IMR-90 (cell line): ENCODE data around the gene FAM162A. TPM values are rescaled to one million over a fixed set of nuclear protein-coding genes. Genes with fewer than 3 reads are reported as not detected.

ENCODE experiments used
- ATAC-seq: fragments of 200-7000 bp; cut with Tn5 transposase; 2 replicates; pipeline ENCODE4 v1.9.1; 2020; ENCODE audit warnings: low read depth, mild to moderate bottlenecking, moderate library complexity
- BruUV-seq: library from RNA; stranded (reverse); fragments of 400-500 nt; replicated peaks from 2 replicates; lab custom pipeline; 2021; lab: Mats Ljungman, UMichigan
- CTCF ChIA-PET: fragments of 300-600 bp; formaldehyde crosslinking; extraction: SDS; loops from one replicate; lab custom pipeline; 2021; ENCODE audit warnings: antibody characterized with exemption; lab: Yijun Ruan, JAX
- POLR2A ChIA-PET: fragments of 300-600 bp; sonication (Branson Sonifier 250); formaldehyde crosslinking; loops from one replicate; lab custom pipeline; 2022; ENCODE audit warnings: antibody characterized with exemption; ENCODE audit not compliant: unreplicated experiment; lab: Charles Lee
- DNase-seq: peaks from one replicate; pipeline ENCODE4 v3.0.0; 2013
- H2AFZ ChIP-seq: replicated peaks from 2 replicates; pipeline ENCODE3; 2013; ENCODE audit warnings: low read length, mild to moderate bottlenecking; ENCODE audit not compliant: poor library complexity
- H2AK5ac ChIP-seq: 2 replicates; pipeline ENCODE4 v1.6.1; 2013; ENCODE audit warnings: low read depth, low read length, inconsistent platforms
- H2AK9ac ChIP-seq: replicated peaks from 2 replicates; pipeline ENCODE3; 2013; ENCODE audit warnings: mild to moderate bottlenecking, low read depth, low read length, moderate library complexity; ENCODE audit not compliant: poor library complexity
- H2BK120ac ChIP-seq: 2 replicates; pipeline ENCODE4 v1.6.1; 2013; ENCODE audit warnings: low read depth, low read length, inconsistent platforms
- H2BK15ac ChIP-seq: 3 replicates; pipeline ENCODE4 v1.6.1; 2013; ENCODE audit warnings: low read depth, low read length, inconsistent platforms
- H2BK20ac ChIP-seq: 2 replicates; pipeline ENCODE4 v1.6.1; 2013; ENCODE audit warnings: low read depth, mild to moderate bottlenecking, inconsistent platforms, low read length, moderate library complexity
- H2BK5ac ChIP-seq: 2 replicates; pipeline ENCODE4 v1.6.1; 2013; ENCODE audit warnings: mild to moderate bottlenecking, low read depth, low read length, inconsistent platforms; ENCODE audit not compliant: poor library complexity, severe bottlenecking
- H3K14ac ChIP-seq: replicated peaks from 2 replicates; pipeline ENCODE4 v1.6.1; 2013; ENCODE audit warnings: low read depth, low read length, inconsistent platforms
- H3K18ac ChIP-seq: 2 replicates; pipeline ENCODE4 v1.6.1; 2013; ENCODE audit warnings: low read depth, low read length, control low read depth
- H3K23ac ChIP-seq: 2 replicates; pipeline ENCODE4 v1.6.1; 2013; ENCODE audit warnings: low read depth, low read length, inconsistent platforms
- H3K27ac ChIP-seq: 2 replicates; pipeline ENCODE4 v1.5.1; 2013; ENCODE audit warnings: mild to moderate bottlenecking, control low read depth, low read length; ENCODE audit not compliant: insufficient read depth
- H3K27me3 ChIP-seq: 2 replicates; pipeline ENCODE4 v1.6.1; 2013; ENCODE audit warnings: low read length; ENCODE audit not compliant: control insufficient read depth, insufficient read depth
- H3K36me3 ChIP-seq: 2 replicates; pipeline ENCODE4 v1.6.1; 2013; ENCODE audit warnings: low read length, mixed read lengths; ENCODE audit not compliant: control insufficient read depth, insufficient read depth
- H3K4ac ChIP-seq: 2 replicates; pipeline ENCODE4 v1.6.1; 2013; ENCODE audit warnings: low read depth, low read length, inconsistent platforms
- H3K4me1 ChIP-seq: 2 replicates; pipeline ENCODE4 v1.6.1; 2013; ENCODE audit warnings: low read length, mixed read lengths; ENCODE audit not compliant: control insufficient read depth, insufficient read depth
- H3K4me2 ChIP-seq: 2 replicates; pipeline ENCODE4 v1.6.1; 2013; ENCODE audit warnings: low read depth, mild to moderate bottlenecking, control low read depth, low read length, moderate library complexity
- H3K4me3 ChIP-seq: 2 replicates; pipeline ENCODE4 v1.5.1; 2013; ENCODE audit warnings: low read depth, mild to moderate bottlenecking, control low read depth, low read length, moderate library complexity; ENCODE audit not compliant: insufficient read depth
- H3K56ac ChIP-seq: 2 replicates; pipeline ENCODE4 v1.6.1; 2013; ENCODE audit warnings: low read length, inconsistent platforms; ENCODE audit not compliant: insufficient read depth; ENCODE audit errors: extremely low read depth
- H3K79me1 ChIP-seq, 2 experiments: 2 replicates each; pipeline ENCODE4 v1.6.1; 2013; ENCODE audit warnings: low read length in 2 of 2, inconsistent platforms in 1 of 2, low read depth in 1 of 2
- H3K9ac ChIP-seq: 2 replicates; pipeline ENCODE4 v1.6.1; 2013; ENCODE audit warnings: low read depth, low read length, control low read depth
- H3K9me1 ChIP-seq: 2 replicates; pipeline ENCODE4 v1.6.1; 2013; ENCODE audit warnings: low read length, inconsistent platforms; ENCODE audit not compliant: insufficient read depth
- H3K9me3 ChIP-seq: 2 replicates; pipeline ENCODE4 v1.6.1; 2013; ENCODE audit warnings: low read length; ENCODE audit not compliant: control insufficient read depth, insufficient read depth
- H4K20me1 ChIP-seq: 2 replicates; pipeline ENCODE4 v1.6.1; 2013; ENCODE audit warnings: low read length, inconsistent platforms; ENCODE audit not compliant: insufficient read depth
- H4K5ac ChIP-seq: 2 replicates; pipeline ENCODE4 v1.6.1; 2013; ENCODE audit warnings: mild to moderate bottlenecking, low read depth, low read length, control low read depth
- H4K8ac ChIP-seq, 2 experiments: 2 replicates each; pipeline ENCODE4 v1.6.1; 2013; ENCODE audit warnings: low read depth in 2 of 2, low read length in 2 of 2, control low read depth in 1 of 2, inconsistent platforms in 1 of 2
- H4K91ac ChIP-seq: 2 replicates; pipeline ENCODE4 v1.6.1; 2013; ENCODE audit warnings: low read depth, low read length, inconsistent platforms; ENCODE audit not compliant: insufficient read depth
- BHLHE40 ChIP-seq: fragments of 150-350 bp; IDR thresholded peaks from 2 replicates; pipeline ENCODE4 v1.6.1; 2016; ENCODE audit warnings: mild to moderate bottlenecking, low read depth, low read length
- CEBPB ChIP-seq: IDR thresholded peaks from 2 replicates; pipeline ENCODE4 v1.6.1; 2012; ENCODE audit warnings: low read depth, low read length, improper control_type of control experiment
- CHD1 ChIP-seq: IDR thresholded peaks from 2 replicates; pipeline ENCODE4 v1.6.1; 2012; ENCODE audit warnings: low read depth, low read length, improper control_type of control experiment
- FOS ChIP-seq: fragments of 150-350 bp; IDR thresholded peaks from 2 replicates; pipeline ENCODE4 v1.6.1; 2016; ENCODE audit warnings: low read depth, low read length
- MAFK ChIP-seq: IDR thresholded peaks from 2 replicates; pipeline ENCODE4 v1.6.1; 2012; ENCODE audit warnings: low read depth, low read length, improper control_type of control experiment
- MAZ ChIP-seq: IDR thresholded peaks from 2 replicates; pipeline ENCODE4 v1.6.1; 2012; ENCODE audit warnings: low read depth, mild to moderate bottlenecking, low read length, improper control_type of control experiment, moderate library complexity, borderline replicate concordance
- MXI1 ChIP-seq: IDR thresholded peaks from 2 replicates; pipeline ENCODE4 v1.6.1; 2012; ENCODE audit warnings: low read depth, mild to moderate bottlenecking, low read length, moderate library complexity, borderline replicate concordance
- NFE2L2 ChIP-seq: fragments of 150-350 bp; IDR thresholded peaks from 2 replicates; pipeline ENCODE4 v1.6.1; 2016; ENCODE audit warnings: low read depth, mild to moderate bottlenecking, low read length
- POLR2A ChIP-seq: IDR thresholded peaks from 2 replicates; pipeline ENCODE4 v1.6.1; 2012; ENCODE audit warnings: mild to moderate bottlenecking, low read depth, low read length
- RAD21 ChIP-seq: IDR thresholded peaks from 2 replicates; pipeline ENCODE4 v1.6.1; 2012; ENCODE audit warnings: low read length, improper control_type of control experiment
- RCOR1 ChIP-seq: IDR thresholded peaks from 2 replicates; pipeline ENCODE4 v1.6.1; 2012; ENCODE audit warnings: mild to moderate bottlenecking, low read length, improper control_type of control experiment; ENCODE audit not compliant: insufficient replicate concordance
- RFX5 ChIP-seq: IDR thresholded peaks from 2 replicates; pipeline ENCODE4 v1.8.0; 2012; ENCODE audit warnings: low read depth, mild to moderate bottlenecking, low read length, moderate library complexity
- SMC3 ChIP-seq: fragments of 150-350 bp; IDR thresholded peaks from 2 replicates; pipeline ENCODE4 v1.6.1; 2016; ENCODE audit warnings: low read depth, mild to moderate bottlenecking, antibody characterized with exemption, low read length, moderate library complexity
- WGBS, 2 experiments: methylation state at CpG; one replicate each; pipeline versions ENCODE4 v1.1.5 to v1.1.7; 2013; ENCODE audit warnings: missing lambda C conversion rate in 2 of 2; ENCODE audit not compliant: insufficient read length in 1 of 2; ENCODE audit errors: extremely low coverage in 2 of 2; 5-methylcytosine and 5-hydroxymethylcytosine counted together
- dilution Hi-C: fragments of 300-500 bp; cut with HindIII; formaldehyde crosslinking; loops from one replicate; pipeline ENCODE4 v1.14.3; 2018; ENCODE audit warnings: low sequenced_read_pairs; ENCODE audit not compliant: unreplicated experiment
- in situ Hi-C: fragments of 300-500 bp; cut with MboI; formaldehyde crosslinking; loops from 3 replicates; pipeline ENCODE4 v1.14.3; 2019; ENCODE audit warnings: low sequenced_read_pairs, inconsistent platforms, mixed read lengths
- intact Hi-C: fragments of 100-400 bp; cut with micrococcal nuclease; formaldehyde crosslinking; loops from 2 replicates; pipeline ENCODE4 v1.10.0; 2022
- polyA plus RNA-seq, 3 experiments: library from polyadenylated mRNA; depleted of rRNA; stranded (reverse); fragments of >200 nt; gene quantifications; 2 replicates each; pipeline ENCODE4 v1.2.3, GENCODE V29; 2012; ENCODE audit warnings: low replicate concordance in 1 of 3
- total RNA-seq: library from RNA; depleted of rRNA; stranded (reverse); fragments of >200 nt; gene quantifications from 2 replicates; pipeline ENCODE4 v1.2.3, GENCODE V29; 2012
- TF ChIP-seq, protein P1 (sequence below): fragments of 150-350 bp; IDR thresholded peaks from 2 replicates; pipeline ENCODE4 v1.6.1; 2016; ENCODE audit warnings: low read depth, mild to moderate bottlenecking, low read length, moderate library complexity, borderline replicate concordance
- TF ChIP-seq, protein P2 (sequence below): conservative IDR thresholded peaks from 2 replicates; pipeline ENCODE4 v1.5.1; 2012; ENCODE audit warnings: mild to moderate bottlenecking, low read depth, low read length, improper control_type of control experiment
- TF ChIP-seq, protein P3 (sequence below): fragments of 150-350 bp; IDR thresholded peaks from 2 replicates; pipeline ENCODE4 v1.6.1; 2017; ENCODE audit warnings: mild to moderate bottlenecking, antibody characterized with exemption, low read length, low read depth

FAM162A gene
- total and polyA plus RNA-seq, 2 of the 4 experiments (the other 2 are of a cell fraction) = 33.9 to 66.8 TPM

DNA sequence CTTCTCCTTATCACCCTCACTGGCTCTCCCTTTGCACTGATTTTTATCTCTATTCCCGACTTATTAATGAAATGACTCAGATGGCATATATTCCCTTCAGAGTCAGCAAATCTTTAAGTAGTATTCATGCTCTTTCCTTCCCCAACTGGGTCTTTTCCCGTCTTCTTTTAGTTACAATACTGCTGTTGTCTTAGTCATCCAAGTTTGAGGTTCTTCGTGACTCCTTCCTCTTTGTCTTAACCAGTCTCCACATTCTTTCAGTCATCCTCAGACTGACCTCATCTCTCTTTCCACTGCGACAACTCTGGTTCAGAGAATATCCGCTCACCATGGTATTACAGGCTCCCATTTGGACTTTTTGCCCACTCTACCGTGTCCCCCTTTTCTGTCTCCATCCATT is 19.5 kb downstream of the FAM162A start:
- in situ Hi-C loops (no loop called here), intact Hi-C loops (no loop called here), dilution Hi-C loops (no loop called here)
- no peak overlapping the region for H2BK20ac ChIP-seq
- no TSS peak for BruUV-seq
- H3K23ac ChIP-seq = no peak overlapping the region
- H4K8ac ChIP-seq = no peak overlapping the region
- peaks cover 11% of the 10 kb centered on the region for H3K36me3 ChIP-seq
- H3K9me3 ChIP-seq = no peaks in the 10 kb centered on the region
- DNase-seq = peak; percentile 61
- H3K79me1 ChIP-seq = peaks cover 0 to 3% of the 10 kb centered on the region in 2 experiments; a peak in 1 of 4 replicates
- H3K4ac ChIP-seq = no peak overlapping the region
- no peak overlapping the region for H3K14ac ChIP-seq
- H3K9ac ChIP-seq = no peak overlapping the region
- no peak overlapping the region for H2BK5ac ChIP-seq
- H2BK120ac ChIP-seq = no peak overlapping the region
- no peak overlapping the region for H2AK5ac ChIP-seq
- no peaks in the 10 kb centered on the region for H3K27me3 ChIP-seq
- no peak overlapping the region for H2AK9ac ChIP-seq
- no peaks in the 10 kb centered on the region for H4K20me1 ChIP-seq
- no peaks in the 10 kb centered on the region for H3K9me1 ChIP-seq
- no peak overlapping the region for H3K4me2 ChIP-seq
- ChIA-PET CTCF (no interaction called here), POLR2A (no interaction called here)
- no peak overlapping the region for H3K56ac ChIP-seq
- no peak overlapping the region for H3K27ac ChIP-seq
- H2AFZ ChIP-seq = no peak overlapping the region
- no peak overlapping the region for H3K4me3 ChIP-seq
- H4K5ac ChIP-seq = no peak overlapping the region
- H3K18ac ChIP-seq = no peak overlapping the region
- TF ChIP-seq MAFK (no peak), CHD1 (no peak), FOS (no peak), CEBPB (no peak), RFX5 (no peak), RCOR1 (no peak), RAD21 (no peak), POLR2A (no peak), NFE2L2 (no peak), SMC3 (no peak), MAZ (no peak), BHLHE40 (no peak), MXI1 (no peak)
- TF ChIP-seq, protein P1, sequence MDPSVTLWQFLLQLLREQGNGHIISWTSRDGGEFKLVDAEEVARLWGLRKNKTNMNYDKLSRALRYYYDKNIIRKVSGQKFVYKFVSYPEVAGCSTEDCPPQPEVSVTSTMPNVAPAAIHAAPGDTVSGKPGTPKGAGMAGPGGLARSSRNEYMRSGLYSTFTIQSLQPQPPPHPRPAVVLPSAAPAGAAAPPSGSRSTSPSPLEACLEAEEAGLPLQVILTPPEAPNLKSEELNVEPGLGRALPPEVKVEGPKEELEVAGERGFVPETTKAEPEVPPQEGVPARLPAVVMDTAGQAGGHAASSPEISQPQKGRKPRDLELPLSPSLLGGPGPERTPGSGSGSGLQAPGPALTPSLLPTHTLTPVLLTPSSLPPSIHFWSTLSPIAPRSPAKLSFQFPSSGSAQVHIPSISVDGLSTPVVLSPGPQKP = no peak
- TF ChIP-seq, protein P2, sequence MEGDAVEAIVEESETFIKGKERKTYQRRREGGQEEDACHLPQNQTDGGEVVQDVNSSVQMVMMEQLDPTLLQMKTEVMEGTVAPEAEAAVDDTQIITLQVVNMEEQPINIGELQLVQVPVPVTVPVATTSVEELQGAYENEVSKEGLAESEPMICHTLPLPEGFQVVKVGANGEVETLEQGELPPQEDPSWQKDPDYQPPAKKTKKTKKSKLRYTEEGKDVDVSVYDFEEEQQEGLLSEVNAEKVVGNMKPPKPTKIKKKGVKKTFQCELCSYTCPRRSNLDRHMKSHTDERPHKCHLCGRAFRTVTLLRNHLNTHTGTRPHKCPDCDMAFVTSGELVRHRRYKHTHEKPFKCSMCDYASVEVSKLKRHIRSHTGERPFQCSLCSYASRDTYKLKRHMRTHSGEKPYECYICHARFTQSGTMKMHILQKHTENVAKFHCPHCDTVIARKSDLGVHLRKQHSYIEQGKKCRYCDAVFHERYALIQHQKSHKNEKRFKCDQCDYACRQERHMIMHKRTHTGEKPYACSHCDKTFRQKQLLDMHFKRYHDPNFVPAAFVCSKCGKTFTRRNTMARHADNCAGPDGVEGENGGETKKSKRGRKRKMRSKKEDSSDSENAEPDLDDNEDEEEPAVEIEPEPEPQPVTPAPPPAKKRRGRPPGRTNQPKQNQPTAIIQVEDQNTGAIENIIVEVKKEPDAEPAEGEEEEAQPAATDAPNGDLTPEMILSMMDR = no peak
- TF ChIP-seq, protein P3, sequence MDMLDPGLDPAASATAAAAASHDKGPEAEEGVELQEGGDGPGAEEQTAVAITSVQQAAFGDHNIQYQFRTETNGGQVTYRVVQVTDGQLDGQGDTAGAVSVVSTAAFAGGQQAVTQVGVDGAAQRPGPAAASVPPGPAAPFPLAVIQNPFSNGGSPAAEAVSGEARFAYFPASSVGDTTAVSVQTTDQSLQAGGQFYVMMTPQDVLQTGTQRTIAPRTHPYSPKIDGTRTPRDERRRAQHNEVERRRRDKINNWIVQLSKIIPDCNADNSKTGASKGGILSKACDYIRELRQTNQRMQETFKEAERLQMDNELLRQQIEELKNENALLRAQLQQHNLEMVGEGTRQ = no peak
- H3K4me1 ChIP-seq = no peaks in the 10 kb centered on the region
- 92% methylated on average over 6 of the region's 6 CpGs; no CpG with 5 or more reads in 1 of the 2 experiments for WGBS, 2 experiments
- H2BK15ac ChIP-seq = no peak overlapping the region
- no peak overlapping the region for H4K91ac ChIP-seq
- no peak for ATAC-seq
